Peyer's patch (tissue), 4 donors: ENCODE results near the gene GABRB1.

Source experiments
- POLR2A ChIP-seq, 2 donors: fragments of 450-650 bp; IDR thresholded peaks; one replicate each; pipeline ENCODE4 v1.5.1; 2017; ENCODE audit warnings: antibody characterized with exemption in 2 of 2, mild to moderate bottlenecking in 2 of 2, moderate library complexity in 2 of 2
- TF ChIP-seq, protein P1 (sequence below), 6 experiments: fragments of 450-650 bp in 4 of 6; fragments of 200-600 bp in 2 of 6; sonication (generic) in 1 of 6; IDR thresholded peaks; one replicate each; pipeline ENCODE4 v1.5.1; 2017 to 2019; ENCODE audit warnings: antibody characterized with exemption in 6 of 6, mild to moderate bottlenecking in 3 of 6, moderate library complexity in 1 of 6

DNA sequence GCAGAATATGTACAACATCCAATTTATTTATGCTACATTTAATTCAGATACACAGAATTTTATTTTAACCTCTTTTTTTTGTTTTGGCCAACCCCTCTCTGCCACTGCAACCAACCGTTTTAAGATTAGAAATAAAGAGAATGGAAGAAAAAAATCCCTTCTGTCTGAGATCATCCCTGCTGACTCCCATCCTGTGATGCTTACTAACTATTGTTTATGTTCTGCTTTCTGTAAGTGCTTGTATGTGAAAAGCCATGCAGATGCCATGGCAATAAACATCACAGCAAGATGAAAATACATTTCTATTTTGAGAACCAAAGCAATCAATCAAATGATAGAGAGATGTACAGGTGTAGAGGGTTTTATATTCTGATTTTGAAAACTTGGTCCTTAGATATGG lies 70.1 kb downstream of the GABRB1 start:
- TF ChIP-seq, protein P1, sequence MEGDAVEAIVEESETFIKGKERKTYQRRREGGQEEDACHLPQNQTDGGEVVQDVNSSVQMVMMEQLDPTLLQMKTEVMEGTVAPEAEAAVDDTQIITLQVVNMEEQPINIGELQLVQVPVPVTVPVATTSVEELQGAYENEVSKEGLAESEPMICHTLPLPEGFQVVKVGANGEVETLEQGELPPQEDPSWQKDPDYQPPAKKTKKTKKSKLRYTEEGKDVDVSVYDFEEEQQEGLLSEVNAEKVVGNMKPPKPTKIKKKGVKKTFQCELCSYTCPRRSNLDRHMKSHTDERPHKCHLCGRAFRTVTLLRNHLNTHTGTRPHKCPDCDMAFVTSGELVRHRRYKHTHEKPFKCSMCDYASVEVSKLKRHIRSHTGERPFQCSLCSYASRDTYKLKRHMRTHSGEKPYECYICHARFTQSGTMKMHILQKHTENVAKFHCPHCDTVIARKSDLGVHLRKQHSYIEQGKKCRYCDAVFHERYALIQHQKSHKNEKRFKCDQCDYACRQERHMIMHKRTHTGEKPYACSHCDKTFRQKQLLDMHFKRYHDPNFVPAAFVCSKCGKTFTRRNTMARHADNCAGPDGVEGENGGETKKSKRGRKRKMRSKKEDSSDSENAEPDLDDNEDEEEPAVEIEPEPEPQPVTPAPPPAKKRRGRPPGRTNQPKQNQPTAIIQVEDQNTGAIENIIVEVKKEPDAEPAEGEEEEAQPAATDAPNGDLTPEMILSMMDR (IDR thresholded peaks at IDR 0.05), result no peak
- TF ChIP-seq POLR2A (IDR thresholded peaks at IDR 0.05), result no peak
